ENCODE measurements around the gene IGF2BP1.
"Not testable (repeated sequence)": the region's sequence is repeated elsewhere in the genome, so short reads cannot be mapped to it uniquely, and the experiment has no call there.

The IGF2BP1 gene

DNA sequence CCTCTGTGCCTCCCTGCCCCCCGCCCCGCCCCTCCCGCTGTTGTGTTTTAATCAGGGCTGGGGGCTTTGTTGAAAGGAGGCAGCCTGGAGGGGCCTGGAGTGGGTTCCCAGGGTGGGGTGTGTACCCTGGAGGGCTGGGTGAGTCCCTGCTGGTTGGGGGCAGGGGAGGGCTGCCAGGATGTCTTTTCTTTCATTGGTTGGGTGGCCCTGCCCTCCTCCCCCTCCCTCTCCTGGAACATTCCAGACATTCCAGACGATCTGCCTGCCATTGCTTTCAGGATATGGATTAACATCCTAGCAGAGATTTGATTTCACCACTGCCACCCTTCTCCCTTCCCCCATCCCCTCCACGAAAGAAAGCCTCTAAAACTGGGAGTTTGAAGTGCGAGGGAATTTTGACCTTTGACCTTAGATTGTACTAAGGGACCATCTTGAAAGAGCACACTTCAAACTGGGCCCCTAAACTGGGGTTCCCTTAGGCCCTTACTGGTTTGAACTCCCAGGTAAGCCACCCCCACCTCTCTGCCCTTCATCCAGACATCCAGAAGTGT lies 25.3 kb downstream of the IGF2BP1 start:
- no peak for DNase-seq (ENCODE audit: low spot score)
- TF ChIP-seq, protein P1, sequence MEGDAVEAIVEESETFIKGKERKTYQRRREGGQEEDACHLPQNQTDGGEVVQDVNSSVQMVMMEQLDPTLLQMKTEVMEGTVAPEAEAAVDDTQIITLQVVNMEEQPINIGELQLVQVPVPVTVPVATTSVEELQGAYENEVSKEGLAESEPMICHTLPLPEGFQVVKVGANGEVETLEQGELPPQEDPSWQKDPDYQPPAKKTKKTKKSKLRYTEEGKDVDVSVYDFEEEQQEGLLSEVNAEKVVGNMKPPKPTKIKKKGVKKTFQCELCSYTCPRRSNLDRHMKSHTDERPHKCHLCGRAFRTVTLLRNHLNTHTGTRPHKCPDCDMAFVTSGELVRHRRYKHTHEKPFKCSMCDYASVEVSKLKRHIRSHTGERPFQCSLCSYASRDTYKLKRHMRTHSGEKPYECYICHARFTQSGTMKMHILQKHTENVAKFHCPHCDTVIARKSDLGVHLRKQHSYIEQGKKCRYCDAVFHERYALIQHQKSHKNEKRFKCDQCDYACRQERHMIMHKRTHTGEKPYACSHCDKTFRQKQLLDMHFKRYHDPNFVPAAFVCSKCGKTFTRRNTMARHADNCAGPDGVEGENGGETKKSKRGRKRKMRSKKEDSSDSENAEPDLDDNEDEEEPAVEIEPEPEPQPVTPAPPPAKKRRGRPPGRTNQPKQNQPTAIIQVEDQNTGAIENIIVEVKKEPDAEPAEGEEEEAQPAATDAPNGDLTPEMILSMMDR (IDR thresholded peaks at IDR 0.05; ENCODE audit: extremely low read depth, missing control alignments), result no peak

DNA sequence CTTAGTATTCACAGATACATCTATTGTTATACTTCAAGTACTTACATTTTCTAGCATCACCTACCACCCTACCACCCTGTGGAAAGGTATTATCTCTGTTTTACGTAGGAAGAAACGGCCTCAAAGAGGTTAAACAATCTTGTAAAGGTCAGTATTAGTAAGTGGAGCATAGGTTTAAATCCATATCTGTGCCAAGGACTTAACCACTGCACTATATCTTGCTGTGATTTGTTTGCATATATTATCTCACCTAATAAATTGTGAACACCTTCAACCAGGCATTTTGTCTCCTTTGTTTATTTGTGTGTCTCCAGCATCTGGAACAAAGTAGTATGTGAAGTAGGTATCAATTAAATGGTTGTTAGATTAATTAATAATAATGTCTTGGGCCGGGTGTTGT lies 27.3 kb downstream of the IGF2BP1 start:
- TF ChIP-seq, protein P1 (IDR thresholded peaks at IDR 0.05; ENCODE audit: extremely low read depth, missing control alignments), result no peak
- no peak for DNase-seq (ENCODE audit: low spot score)

DNA sequence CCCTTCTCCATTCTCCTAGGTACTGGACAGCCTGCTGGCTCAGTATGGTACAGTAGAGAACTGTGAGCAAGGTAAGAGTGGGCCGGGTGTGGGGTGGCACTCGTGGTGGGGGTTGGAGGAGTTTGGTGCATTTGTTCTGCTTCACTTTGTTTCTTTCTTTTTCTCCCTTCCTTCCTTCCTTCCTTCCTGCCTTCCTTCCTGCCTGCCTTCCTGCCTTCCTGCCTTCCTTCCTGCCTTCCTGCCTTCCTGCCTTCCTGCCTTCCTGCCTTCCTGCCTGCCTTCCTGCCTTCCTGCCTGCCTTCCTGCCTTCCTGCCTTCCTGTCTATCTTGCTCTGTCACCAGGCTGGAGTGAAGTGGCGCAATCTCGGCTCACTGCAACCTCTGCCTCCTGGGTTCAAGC lies 29.3 kb downstream of the IGF2BP1 start:
- DNase-seq (ENCODE audit: low spot score), result not testable (repeated sequence)

DNA sequence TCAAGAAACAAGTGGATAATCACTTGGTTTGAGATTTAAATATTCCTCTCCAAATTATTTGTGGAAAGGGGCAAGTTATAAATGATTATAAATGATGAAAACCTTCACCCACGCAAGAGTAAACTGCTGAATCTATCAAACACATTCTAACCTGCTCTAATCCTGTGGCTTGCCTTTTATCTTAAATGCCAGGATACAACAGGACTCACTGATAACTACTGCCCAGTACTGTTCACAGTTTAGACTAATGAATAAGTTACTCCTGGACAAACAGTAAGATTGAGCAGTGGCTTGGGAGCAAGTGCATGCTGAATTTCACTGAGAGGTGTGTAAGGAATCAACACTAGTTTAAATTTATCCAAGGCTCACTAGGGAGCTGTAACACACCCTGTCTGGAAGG lies 31.1 kb downstream of the IGF2BP1 start:
- DNase-seq (ENCODE audit: low spot score), result no peak
- TF ChIP-seq, protein P1 (IDR thresholded peaks at IDR 0.05; ENCODE audit: extremely low read depth, missing control alignments), result no peak

DNA sequence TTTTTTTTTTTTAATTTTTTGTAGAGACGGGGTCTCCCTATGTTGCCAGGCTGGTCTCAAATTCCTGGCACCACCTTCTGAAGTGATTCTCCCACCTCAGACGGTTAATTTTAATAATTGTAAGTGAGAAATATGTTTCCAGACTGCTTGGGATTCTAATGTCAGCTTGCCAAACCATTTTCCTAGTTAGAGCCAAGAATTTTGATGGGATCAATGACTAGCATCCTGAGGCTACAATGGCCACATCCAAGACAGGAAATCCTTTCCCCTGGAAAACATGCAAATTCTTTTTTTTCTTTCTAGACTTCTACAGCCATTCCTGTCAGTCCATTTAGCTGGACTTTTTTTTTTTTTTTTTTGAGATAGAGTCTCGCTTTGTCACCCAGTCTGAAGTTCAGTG lies 32.6 kb downstream of the IGF2BP1 start:
- TF ChIP-seq, protein P1 (IDR thresholded peaks at IDR 0.05; ENCODE audit: extremely low read depth, missing control alignments), result no peak
- DNase-seq (ENCODE audit: low spot score), result no peak

DNA sequence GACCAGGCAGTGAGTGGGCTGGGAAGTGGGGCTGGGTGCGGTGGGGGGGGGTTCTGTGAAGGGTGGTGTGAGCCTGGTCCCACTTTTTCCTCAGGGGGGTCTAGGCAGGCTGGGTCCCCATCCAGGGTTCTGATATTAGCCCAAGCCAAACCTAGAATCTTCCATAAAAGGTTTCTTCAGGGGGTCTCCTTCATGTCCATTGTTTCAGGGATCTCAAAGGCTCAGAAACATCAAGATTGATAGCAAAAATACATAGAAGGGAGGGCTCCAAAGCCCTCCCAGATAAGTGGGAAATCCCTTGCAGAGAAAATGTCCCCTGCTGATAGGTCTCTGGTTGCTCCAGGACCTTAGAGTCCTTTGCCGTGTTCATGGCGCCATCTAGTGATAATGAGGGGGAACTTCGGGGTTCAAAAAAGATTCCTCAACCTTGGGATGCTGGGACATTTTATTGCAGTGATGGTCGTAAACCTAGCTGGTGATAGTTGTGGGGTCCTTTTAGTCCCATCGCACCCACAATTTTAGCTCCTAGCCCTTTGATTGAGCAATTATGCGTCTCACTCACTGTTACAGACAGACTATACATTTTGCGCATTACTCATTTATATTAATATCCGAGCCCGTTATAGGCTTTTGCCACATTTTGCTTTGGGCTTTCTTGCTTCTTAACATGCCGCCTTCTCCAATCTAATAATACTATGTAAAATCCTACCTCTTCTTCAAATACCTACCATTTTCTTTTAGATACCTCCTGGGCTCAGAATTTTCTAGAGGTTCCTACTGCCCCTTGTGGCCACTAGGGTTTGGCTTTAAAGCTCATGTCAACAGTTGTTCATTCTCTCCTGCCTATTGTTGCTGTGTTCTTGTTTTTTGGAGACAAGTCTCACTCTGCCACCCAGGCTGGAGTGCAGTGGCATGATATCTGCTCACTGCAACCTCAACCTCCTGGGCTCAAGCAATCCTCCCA lies 35.1 kb downstream of the IGF2BP1 start:
- peak; percentile 88 for DNase-seq (ENCODE audit: low spot score)

DNA sequence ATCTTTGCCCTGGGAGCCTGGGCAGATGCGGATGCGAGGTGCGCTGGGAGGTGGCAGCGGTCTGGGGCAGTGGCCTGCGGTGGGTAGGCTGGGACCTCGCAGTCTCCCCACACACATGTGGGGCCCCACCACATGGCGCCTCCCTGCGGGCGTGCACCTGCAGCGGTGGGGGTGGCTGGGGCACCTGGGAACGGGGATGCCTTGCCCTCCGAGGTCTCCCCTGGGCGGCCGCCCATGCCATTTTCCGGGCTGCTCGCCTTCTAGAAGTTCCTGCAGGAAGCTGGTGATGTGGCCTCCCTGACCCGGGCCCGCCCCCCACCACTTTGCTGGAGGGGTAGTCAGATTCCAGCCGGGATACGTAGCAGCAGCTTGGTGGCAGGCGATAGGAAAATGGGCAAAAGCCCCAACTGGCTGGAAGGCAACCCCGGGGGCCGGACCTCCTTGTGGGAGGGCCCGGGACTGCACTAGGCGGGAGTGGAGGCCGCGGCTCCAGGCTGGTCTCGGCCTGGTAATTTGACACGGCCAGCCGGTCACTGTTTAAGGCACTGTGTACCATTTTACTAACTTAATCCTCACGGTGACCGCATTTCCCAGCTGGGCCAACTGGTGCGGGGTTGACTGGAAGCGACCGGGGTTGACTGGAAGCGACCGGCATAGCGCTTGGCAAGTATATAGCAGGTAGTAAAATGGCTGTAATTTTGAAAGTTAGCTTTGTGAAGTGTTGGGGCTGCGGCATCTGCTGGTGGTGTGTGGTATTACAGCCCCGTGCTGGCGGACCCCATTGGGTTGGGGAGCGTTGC lies 38.5 kb downstream of the IGF2BP1 start:
- DNase-seq (ENCODE audit: low spot score), result peak; percentile 70
- TF ChIP-seq, protein P1 (IDR thresholded peaks at IDR 0.05; ENCODE audit: extremely low read depth, missing control alignments), result peak; percentile 32

More for the DNA sequence above, 35.1 kb downstream of the IGF2BP1 start:
- TF ChIP-seq, protein P1 (IDR thresholded peaks at IDR 0.05; ENCODE audit: extremely low read depth, missing control alignments), result peak; percentile 70

Data from GM20000 (cell line).